Stimulated activated CD8-positive, alpha-beta memory T cell treated with anti-CD3 and anti-CD28 coated beads, Interleukin-7, amount 100 ng/mL, for 48 hours (primary cell): ENCODE data around the gene PRKACA.
A peak's percentile ranks its signal among the peaks of the same experiment; 100 is the strongest.

Experiments
- DNase-seq, 2 donors: peaks; one replicate each; pipeline ENCODE4 v3.0.0-alpha.2; 2020; ENCODE audit warnings: low read depth in 1 of 2; ENCODE audit errors: extremely low read depth in 1 of 2

Gene PRKACA

GRCh38 chr19:14073925-14074838 is 43.4 kb downstream of the PRKACA start:
- DNase-seq = peak in 1 of 2 donors; percentile 20

- DNase-seq = peak; percentile 49 to 53
Observed at GRCh38 chr19:14073261-14073924, 44.2 kb downstream of the PRKACA start.

- DNase-seq = peak in 1 of 2 donors; percentile 30
Observed at GRCh38 chr19:14072535-14073260, 44.9 kb downstream of the PRKACA start, which contains the start of gene MISP3. Gene MISP3 (plus strand): TSS chr19:14072786. CDS start chr19:14073310, 524 bp downstream.

GRCh38 chr19:14070268-14071050 is 47.1 kb downstream of the PRKACA start:
- no peak for DNase-seq

- no peak for DNase-seq
Observed at GRCh38 chr19:14066134-14066533, 51.4 kb downstream of the PRKACA start.

- DNase-seq = no peak
Observed at GRCh38 chr19:14063105-14063504, 54.5 kb downstream of the PRKACA start.

GRCh38 chr19:14062558-14062855 is 55.1 kb downstream of the PRKACA start:
- no peak for DNase-seq

GRCh38 chr19:14061751-14062557 is 55.6 kb downstream of the PRKACA start, which contains the start of gene PALM3:
Gene PALM3 (minus strand): TSS chr19:14062076. CDS start chr19:14061980, 96 bp downstream.
- DNase-seq = no peak

- no peak for DNase-seq
Observed at GRCh38 chr19:14061081-14061749, 56.3 kb downstream of the PRKACA start.

- DNase-seq = no peak
Observed at GRCh38 chr19:14059652-14060155, 57.9 kb downstream of the PRKACA start.

- DNase-seq = peak in 1 of 2 donors; percentile 46
Observed at GRCh38 chr19:14059093-14059480, 58.5 kb downstream of the PRKACA start.

- DNase-seq = no peak
Observed at GRCh38 chr19:14058182-14059092, 59.1 kb downstream of the PRKACA start.

- DNase-seq = no peak
Observed at GRCh38 chr19:14056741-14057356, 60.7 kb downstream of the PRKACA start.

- DNase-seq = no peak
Observed at GRCh38 chr19:14056069-14056666, 61.4 kb downstream of the PRKACA start.

GRCh38 chr19:14055396-14055795 is 62.2 kb downstream of the PRKACA start:
- no peak for DNase-seq

GRCh38 chr19:14054721-14055120 is 62.8 kb downstream of the PRKACA start:
- no peak for DNase-seq

- DNase-seq = no peak
Observed at GRCh38 chr19:14054099-14054498, 63.5 kb downstream of the PRKACA start.
